Neural crest cell (in vitro differentiated cells): ENCODE data around the gene OR6C68. TPM values are rescaled to one million over a fixed set of nuclear protein-coding genes. Genes with fewer than 3 reads are reported as not detected.
"Not testable (repeated sequence)": the region's sequence is repeated elsewhere in the genome, so short reads cannot be mapped to it uniquely, and the experiment has no call there.

ENCODE experiments used
- DNase-seq: peaks from one replicate; pipeline ENCODE4 v3.0.0; 2021; ENCODE audit warnings: low read depth, mixed read lengths, low spot score
- H3K27ac Mint-ChIP-seq: one replicate; pipeline ENCODE4 v1.8.0; 2021; ENCODE audit warnings: mild to moderate bottlenecking, mixed read lengths; ENCODE audit not compliant: unreplicated experiment
- H3K27me3 Mint-ChIP-seq: 2 replicates; pipeline ENCODE4 v1.8.0; 2021; ENCODE audit warnings: low read depth, mild to moderate bottlenecking, mixed read lengths
- H3K36me3 Mint-ChIP-seq: 2 replicates; pipeline ENCODE4 v1.8.0; 2021; ENCODE audit warnings: low read depth, mild to moderate bottlenecking, mixed read lengths
- H3K4me1 Mint-ChIP-seq: 2 replicates; pipeline ENCODE4 v1.8.0; 2021; ENCODE audit warnings: mixed read lengths
- H3K4me3 Mint-ChIP-seq: one replicate; pipeline ENCODE4 v1.8.0; 2021; ENCODE audit warnings: mild to moderate bottlenecking, mixed read lengths
- H3K9me3 Mint-ChIP-seq: 2 replicates; pipeline ENCODE4 v1.8.0; 2021; ENCODE audit warnings: mixed read lengths
- CTCF ChIP-seq: fragments of 200-600 bp; sonication (generic); conservative IDR thresholded peaks from 2 replicates; pipeline ENCODE4 v1.5.0; 2021; ENCODE audit warnings: antibody characterized with exemption, mild to moderate bottlenecking
- long read RNA-seq: library from polyadenylated mRNA; unstranded; transcript quantifications from one replicate; pipeline ENCODE4 v2.0.0, GENCODE V29; 2020
- total RNA-seq: library from RNA; stranded (reverse); gene quantifications from 2 replicates; pipeline ENCODE4 v1.2.1, GENCODE V29; 2021

Gene OR6C68
- not detected in 2 replicates for total RNA-seq
- long read RNA-seq, result 0 reads

DNA sequence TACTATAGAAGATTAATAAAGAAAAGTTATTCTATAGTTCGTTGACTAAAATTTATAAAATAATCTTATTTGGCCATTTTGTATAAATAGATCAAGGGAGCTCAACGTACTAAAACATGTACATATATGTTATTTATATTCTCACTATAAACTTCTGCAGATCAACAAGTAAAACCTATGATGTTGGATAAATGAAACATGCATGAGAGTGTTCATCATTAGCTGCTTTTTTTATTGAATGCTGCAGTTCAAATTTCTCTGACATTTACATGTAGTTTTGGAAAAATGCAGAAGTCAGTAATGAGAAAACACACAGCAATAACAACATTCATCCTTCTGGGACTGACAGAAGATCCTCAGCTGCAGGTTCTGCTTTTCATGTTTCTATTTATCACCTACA, at the start of gene OR6C68:
TSS of gene OR6C68 (plus strand) at position 301 of the 400 bp plus-strand sequence. CDS start at position 301, 0 bp downstream.
- DNase-seq, result no peak
- no peak for TF ChIP-seq CTCF
- no peak within 1 kb of the TSS for H3K27ac Mint-ChIP-seq
- H3K4me3 Mint-ChIP-seq, result no peak within 1 kb of the TSS
- H3K36me3 Mint-ChIP-seq, result no peaks in the 10 kb centered on the region
- H3K27me3 Mint-ChIP-seq, result no peaks in the 10 kb centered on the region
- no peaks in the 10 kb centered on the region for H3K4me1 Mint-ChIP-seq
- no peaks in the 10 kb centered on the region for H3K9me3 Mint-ChIP-seq

- H3K27ac Mint-ChIP-seq, result no peak within 1 kb of the TSS
- no peaks in the 10 kb centered on the region for H3K27me3 Mint-ChIP-seq
- no peaks in the 10 kb centered on the region for H3K36me3 Mint-ChIP-seq
- DNase-seq, result no peak
- peaks cover 11% of the 10 kb centered on the region for H3K9me3 Mint-ChIP-seq
- no peaks in the 10 kb centered on the region for H3K4me1 Mint-ChIP-seq
- H3K4me3 Mint-ChIP-seq, result no peak within 1 kb of the TSS
- TF ChIP-seq CTCF, result no peak
Observed at GRCh38 chr12:55443776-55444175, 48.4 kb upstream of the OR6C68 start, which contains the start of gene OR6C2. Gene OR6C2, plus strand, starts transcription at chr12:55444076. Its CDS starts 8,138 bp downstream, at chr12:55452214.

DNA sequence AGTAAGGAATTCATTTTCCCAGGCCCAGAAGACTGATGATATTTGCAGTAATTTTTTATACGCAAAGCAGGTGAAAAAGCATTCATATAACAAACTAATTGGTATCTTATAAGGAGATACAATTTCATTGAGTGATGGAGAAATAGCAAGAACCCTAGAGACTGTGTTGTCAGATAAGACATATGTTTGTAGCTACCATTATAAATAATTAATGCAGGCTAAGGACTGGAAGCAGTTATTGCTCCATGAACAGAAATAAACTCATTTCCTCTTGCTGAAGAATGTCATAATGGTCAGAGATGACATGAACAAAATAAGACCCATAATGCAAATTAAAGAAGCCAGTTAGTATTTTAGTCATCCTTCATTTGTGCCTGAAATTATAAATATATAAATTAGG, 46.8 kb upstream of the OR6C68 start:
- Mint-ChIP-seq H3K36me3 (no peaks in the 10 kb centered on the region), H3K27me3 (no peaks in the 10 kb centered on the region), H3K4me1 (no peaks in the 10 kb centered on the region), H3K27ac (no peak overlapping the region), H3K9me3 (peaks cover 5% of the 10 kb centered on the region), H3K4me3 (no peak overlapping the region)
- no peak for TF ChIP-seq CTCF
- no peak for DNase-seq

- no peak for DNase-seq
- TF ChIP-seq CTCF, result peak; percentile 12
- no peak overlapping the region for H3K4me3 Mint-ChIP-seq
- no peak overlapping the region for H3K27ac Mint-ChIP-seq
- no peaks in the 10 kb centered on the region for H3K27me3 Mint-ChIP-seq
- no peaks in the 10 kb centered on the region for H3K36me3 Mint-ChIP-seq
- peaks cover 4% of the 10 kb centered on the region for H3K9me3 Mint-ChIP-seq
- H3K4me1 Mint-ChIP-seq, result no peaks in the 10 kb centered on the region
Observed at GRCh38 chr12:55446326-55446725, 45.9 kb upstream of the OR6C68 start.

DNA sequence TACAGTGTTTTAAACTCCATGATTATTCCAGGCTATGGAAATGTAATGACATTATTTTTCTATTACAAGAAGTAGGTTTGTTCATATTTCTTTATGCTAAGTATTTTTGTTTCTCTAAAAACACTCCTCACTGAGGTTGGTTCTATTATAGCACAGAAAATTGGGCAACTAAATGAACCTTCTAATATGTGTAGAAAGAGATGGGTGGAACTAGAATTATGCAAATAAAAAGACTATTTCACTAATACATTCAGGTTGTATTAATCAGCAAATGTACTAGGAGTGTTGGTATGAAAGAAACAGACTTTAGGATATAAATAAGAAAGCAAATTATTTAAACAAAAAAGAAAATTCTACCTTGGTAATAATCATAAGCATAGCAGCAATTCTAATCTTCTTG, 43.4 kb upstream of the OR6C68 start:
- H3K9me3 Mint-ChIP-seq, result no peaks in the 10 kb centered on the region
- no peak for DNase-seq
- H3K4me1 Mint-ChIP-seq, result no peaks in the 10 kb centered on the region
- H3K27me3 Mint-ChIP-seq, result no peaks in the 10 kb centered on the region
- no peaks in the 10 kb centered on the region for H3K36me3 Mint-ChIP-seq
- H3K27ac Mint-ChIP-seq, result no peak overlapping the region
- no peak for TF ChIP-seq CTCF
- H3K4me3 Mint-ChIP-seq, result no peak overlapping the region

DNA sequence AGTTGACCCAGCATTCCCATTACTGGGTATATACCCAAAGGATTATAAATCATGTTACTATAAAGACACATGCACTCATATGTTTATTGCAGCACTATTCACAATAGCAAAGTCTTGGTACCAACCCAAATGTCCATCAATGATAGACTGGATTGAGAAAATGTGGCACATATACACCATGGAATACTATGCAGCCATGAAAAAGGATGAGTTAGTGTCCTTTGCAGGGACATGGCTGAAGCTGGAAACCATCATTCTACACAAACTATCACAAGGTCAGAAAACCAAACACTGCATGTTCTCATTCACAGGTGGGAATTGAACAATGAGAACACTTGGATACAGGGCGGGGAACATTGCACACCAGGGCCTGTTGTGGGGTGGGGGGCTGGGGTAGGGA, 27.3 kb upstream of the OR6C68 start:
- not testable (repeated sequence) for DNase-seq, H3K27me3 Mint-ChIP-seq, H3K4me3 Mint-ChIP-seq, H3K27ac Mint-ChIP-seq, H3K9me3 Mint-ChIP-seq, H3K36me3 Mint-ChIP-seq, H3K4me1 Mint-ChIP-seq
